Omental fat pad (tissue), 4 donors: Measurements from ENCODE around the gene HNRNPLL. TPM values are rescaled to one million over a fixed set of nuclear protein-coding genes. Genes with fewer than 3 reads are reported as not detected.

Experiments used
- ATAC-seq: fragments of 150-250 bp; one replicate; pipeline ENCODE4 v1.9.1; 2016; ENCODE audit warnings: mild to moderate bottlenecking, moderate library complexity; ENCODE audit not compliant: low FRiP score
- DNase-seq: peaks from one replicate; pipeline ENCODE4 v3.0.0-alpha.2; 2019; ENCODE audit warnings: low spot score
- CTCF ChIP-seq, 3 donors: fragments of 450-650 bp; IDR thresholded peaks; one replicate each; pipeline ENCODE4 v1.5.1; 2016 to 2017; ENCODE audit warnings: antibody characterized with exemption in 3 of 3, mild to moderate bottlenecking in 3 of 3, moderate library complexity in 2 of 3
- total RNA-seq, 4 donors: library from RNA; depleted of rRNA; stranded (reverse); fragments of >200 nt; gene quantifications; one replicate each; pipeline ENCODE4 v1.1.0, GENCODE V29; 2016

HNRNPLL gene
- total RNA-seq, 4 donors from 2014 or later, result 32.3 to 41.6 (median 36.4) TPM

- TF ChIP-seq CTCF (IDR thresholded peaks at IDR 0.05), result no peak
- DNase-seq (no peak), ATAC-seq (no peak)
Observed at GRCh38 chr2:38600242-38600891, 2.4 kb downstream of the HNRNPLL start.

- TF ChIP-seq CTCF (IDR thresholded peaks at IDR 0.05), result no peak
- DNase-seq, result no peak
- no peak for ATAC-seq
Observed at GRCh38 chr2:38599706-38600105, 3.0 kb downstream of the HNRNPLL start.

DNA sequence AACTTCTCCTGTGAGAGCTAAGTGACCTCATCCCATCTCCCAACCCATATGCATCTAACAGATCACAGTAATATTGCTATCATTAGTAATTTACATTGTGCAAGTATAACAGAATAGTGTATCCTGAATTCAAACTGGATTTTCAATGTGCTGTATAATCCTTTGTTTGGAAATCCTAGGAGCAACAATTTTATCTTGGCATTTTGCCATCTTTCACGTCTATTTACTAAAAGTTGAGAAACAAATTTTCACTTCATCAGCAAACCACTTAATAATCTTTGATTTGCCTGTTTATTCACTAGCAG lies 3.8 kb downstream of the HNRNPLL start:
- no peak for DNase-seq
- TF ChIP-seq CTCF (IDR thresholded peaks at IDR 0.05), result no peak
- ATAC-seq, result no peak

GRCh38 chr2:38598200-38598990 lies 4.3 kb downstream of the HNRNPLL start:
- ATAC-seq (no peak), DNase-seq (no peak)
- TF ChIP-seq CTCF (IDR thresholded peaks at IDR 0.05), result no peak

DNA sequence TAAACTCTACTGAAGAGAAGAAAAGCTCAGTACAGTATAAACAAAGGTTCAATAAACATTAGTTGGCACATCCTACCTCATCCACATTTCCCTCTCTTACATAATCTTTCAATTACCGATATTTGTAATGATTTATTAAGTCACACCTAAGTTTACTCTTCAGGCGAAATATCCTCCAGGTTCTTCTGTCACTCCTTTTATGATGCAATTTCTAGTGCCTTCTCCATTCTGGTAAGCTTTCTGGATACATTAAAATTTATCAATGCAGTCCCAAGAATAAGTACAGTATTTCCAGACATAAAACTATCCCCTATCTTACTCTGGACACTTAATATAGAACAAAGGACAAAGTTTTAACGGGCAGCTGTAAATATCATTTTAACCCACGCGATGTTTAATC lies 5.6 kb downstream of the HNRNPLL start:
- no peak for TF ChIP-seq CTCF (IDR thresholded peaks at IDR 0.05)
- no peak for ATAC-seq
- DNase-seq, result no peak

GRCh38 chr2:38596229-38596628 lies 6.5 kb downstream of the HNRNPLL start:
- no peak for TF ChIP-seq CTCF (IDR thresholded peaks at IDR 0.05)
- DNase-seq (no peak), ATAC-seq (no peak)

- no peak for ATAC-seq
- DNase-seq, result no peak
- TF ChIP-seq CTCF (IDR thresholded peaks at IDR 0.05), result no peak
Observed at GRCh38 chr2:38592951-38593350, 9.8 kb downstream of the HNRNPLL start.
